Natural killer cell treated with Interleukin-12 subunit alpha and Interleukin-12 subunit beta and Interleukin-15 and Interleukin-18, amount 100 ng/mL, for 72 hours (primary cell): Measurements from ENCODE around the gene CNKSR1. TPM values are rescaled to one million over a fixed set of nuclear protein-coding genes. Genes with fewer than 3 reads are reported as not detected.

Experiments used
- ATAC-seq, 2 donors: fragments of 150-1000 bp; cut with Tn5 transposase in 1 of 2; sonication (Bioruptor Pico), chemical (Tn5 transposase) in 1 of 2; 2 replicates each; pipeline ENCODE4 v1.10.0; 2021
- DNase-seq: peaks from one replicate; pipeline ENCODE4 v3.0.0; 2022; ENCODE audit warnings: low spot score
- H3K27ac Mint-ChIP-seq, 2 donors: 1 replicate in 1 of 2; 2 replicates in 1 of 2; pipeline ENCODE4 v1.8.0; 2022; ENCODE audit warnings: mixed read lengths in 2 of 2, mild to moderate bottlenecking in 1 of 2, moderate library complexity in 1 of 2
- H3K27me3 Mint-ChIP-seq, 2 donors: 1 replicate in 1 of 2; 2 replicates in 1 of 2; pipeline ENCODE4 v1.8.0; 2022; ENCODE audit warnings: mixed read lengths in 2 of 2
- H3K36me3 Mint-ChIP-seq: one replicate; pipeline ENCODE4 v1.8.0; 2022; ENCODE audit warnings: mixed read lengths
- H3K4me1 Mint-ChIP-seq, 2 donors: 1 replicate in 1 of 2; 2 replicates in 1 of 2; pipeline ENCODE4 v1.8.0; 2022; ENCODE audit warnings: low read depth in 2 of 2, mixed read lengths in 2 of 2, mild to moderate bottlenecking in 1 of 2
- H3K4me3 Mint-ChIP-seq: one replicate; pipeline ENCODE4 v1.8.0; 2022; ENCODE audit warnings: mixed read lengths
- H3K9me3 Mint-ChIP-seq: 2 replicates; pipeline ENCODE4 v1.8.0; 2022; ENCODE audit warnings: mixed read lengths
- total RNA-seq, 2 donors: library from RNA; stranded (reverse); gene quantifications; one replicate each; pipeline ENCODE4 v1.2.3, GENCODE V29; 2022

CNKSR1 gene
- total RNA-seq, 2 donors from 2014 or later, result 2.5 TPM; not detected in 1

DNA sequence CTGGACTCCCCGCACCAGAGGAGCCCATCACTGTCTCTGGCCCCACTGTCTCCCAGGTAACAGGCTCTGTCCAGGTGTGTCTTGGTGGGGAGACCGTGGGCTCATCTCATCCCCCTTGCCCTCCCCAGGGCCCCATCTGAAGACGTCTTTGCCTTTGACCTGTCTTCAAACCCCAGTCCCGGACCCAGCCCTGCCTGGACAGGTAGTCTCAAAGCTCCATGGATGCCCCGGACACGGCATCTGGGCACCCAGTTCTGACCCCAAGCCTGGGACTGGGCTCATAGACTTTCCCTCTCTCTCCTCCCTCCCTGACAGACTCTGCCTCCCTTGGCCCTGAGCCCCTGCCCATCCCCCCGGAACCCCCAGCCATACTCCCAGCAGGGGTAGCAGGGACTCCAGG lies 6.8 kb downstream of the CNKSR1 start:
- Mint-ChIP-seq H3K27ac (no peak overlapping the region), H3K9me3 (no peaks in the 10 kb centered on the region), H3K27me3 (peaks cover 0 to 4% of the 10 kb centered on the region in 2 donors), H3K4me3 (no peak overlapping the region), H3K36me3 (no peaks in the 10 kb centered on the region), H3K4me1 (no peaks in the 10 kb centered on the region)
- ATAC-seq, result no peak
- no peak for DNase-seq

DNA sequence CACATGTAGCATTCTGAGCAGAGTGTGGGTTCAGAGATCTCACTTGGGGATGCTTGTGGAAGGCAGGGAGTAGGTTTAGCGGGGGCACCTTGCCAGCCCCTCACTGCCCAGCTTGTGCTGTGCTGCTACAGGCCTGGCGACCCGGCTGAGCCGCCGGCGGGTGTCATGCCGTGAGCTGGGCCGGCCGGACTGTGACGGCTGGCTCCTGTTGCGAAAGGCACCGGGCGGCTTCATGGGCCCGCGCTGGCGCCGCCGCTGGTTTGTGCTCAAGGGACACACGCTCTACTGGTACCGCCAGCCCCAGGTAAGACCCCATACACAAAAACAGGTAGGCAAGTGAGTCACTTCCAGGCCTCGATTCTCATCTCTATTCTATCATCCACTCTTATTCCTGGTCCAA lies 7.6 kb downstream of the CNKSR1 start:
- DNase-seq (no peak), ATAC-seq (no peak)
- no peaks in the 10 kb centered on the region for H3K9me3 Mint-ChIP-seq
- H3K36me3 Mint-ChIP-seq, result no peaks in the 10 kb centered on the region
- no peaks in the 10 kb centered on the region for H3K4me1 Mint-ChIP-seq
- no peak overlapping the region for H3K4me3 Mint-ChIP-seq
- H3K27ac Mint-ChIP-seq, result no peak overlapping the region
- peaks cover 0 to 4% of the 10 kb centered on the region in 2 donors for H3K27me3 Mint-ChIP-seq

GRCh38 chr1:26187882-26188281 lies 10.6 kb downstream of the CNKSR1 start:
- Mint-ChIP-seq H3K36me3 (no peaks in the 10 kb centered on the region), H3K9me3 (no peaks in the 10 kb centered on the region), H3K4me1 (peaks cover 0 to 2% of the 10 kb centered on the region in 2 donors), H3K27ac (no peak overlapping the region), H3K27me3 (peaks cover 0 to 2% of the 10 kb centered on the region in 2 donors), H3K4me3 (no peak overlapping the region)
- ATAC-seq (no peak), DNase-seq (no peak)

GRCh38 chr1:26188477-26188876 lies 11.2 kb downstream of the CNKSR1 start:
- H3K36me3 Mint-ChIP-seq, result no peaks in the 10 kb centered on the region
- ATAC-seq (no peak), DNase-seq (no peak)
- H3K9me3 Mint-ChIP-seq, result no peaks in the 10 kb centered on the region
- no peak overlapping the region for H3K27ac Mint-ChIP-seq
- H3K27me3 Mint-ChIP-seq, result peaks cover 0 to 2% of the 10 kb centered on the region in 2 donors
- no peak overlapping the region for H3K4me3 Mint-ChIP-seq
- peaks cover 0 to 2% of the 10 kb centered on the region in 2 donors for H3K4me1 Mint-ChIP-seq

DNA sequence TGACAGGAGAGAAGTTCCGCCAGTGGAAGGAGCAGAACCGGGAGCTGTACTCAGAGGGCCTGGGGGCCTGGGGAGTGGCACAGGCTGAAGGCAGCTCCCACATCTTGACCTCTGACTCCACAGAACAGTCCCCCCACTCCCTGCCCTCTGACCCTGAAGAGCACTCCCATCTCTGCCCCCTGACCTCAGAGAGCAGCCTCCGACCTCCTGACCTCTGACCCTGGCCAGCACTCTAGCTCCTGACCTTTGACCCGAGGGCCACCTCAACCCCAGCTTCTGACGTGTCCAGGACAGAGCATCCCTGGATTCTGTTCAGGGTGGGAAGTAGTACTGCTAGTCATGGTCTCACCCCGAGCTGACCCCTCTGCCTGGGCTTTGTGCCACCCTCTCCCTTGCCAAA lies 12.0 kb downstream of the CNKSR1 start:
- no peak overlapping the region for H3K4me3 Mint-ChIP-seq
- H3K4me1 Mint-ChIP-seq, result peaks cover 0 to 2% of the 10 kb centered on the region in 2 donors
- no peaks in the 10 kb centered on the region for H3K9me3 Mint-ChIP-seq
- DNase-seq (no peak), ATAC-seq (no peak)
- no peak overlapping the region for H3K27ac Mint-ChIP-seq
- H3K27me3 Mint-ChIP-seq, result peaks cover 3 to 8% of the 10 kb centered on the region in 2 donors
- no peaks in the 10 kb centered on the region for H3K36me3 Mint-ChIP-seq

GRCh38 chr1:26189751-26190275 lies 12.5 kb downstream of the CNKSR1 start:
- Mint-ChIP-seq H3K27ac (no peak overlapping the region), H3K4me3 (no peak overlapping the region)

GRCh38 chr1:26190373-26190987 lies 13.2 kb downstream of the CNKSR1 start, which contains the start of gene CATSPER4:
CATSPER4 (plus strand) TSS chr1:26190602; CDS start chr1:26190628, 26 bp downstream.
- ATAC-seq (no peak), DNase-seq (no peak)
- H3K4me1 Mint-ChIP-seq, result peaks cover 0 to 2% of the 10 kb centered on the region in 2 donors
- peaks cover 7 to 10% of the 10 kb centered on the region in 2 donors for H3K27me3 Mint-ChIP-seq
- no peak within 1 kb of the TSS for H3K27ac Mint-ChIP-seq
- H3K36me3 Mint-ChIP-seq, result no peaks in the 10 kb centered on the region
- no peaks in the 10 kb centered on the region for H3K9me3 Mint-ChIP-seq
- no peak within 1 kb of the TSS for H3K4me3 Mint-ChIP-seq

More at GRCh38 chr1:26189751-26190275, 12.5 kb downstream of the CNKSR1 start:
- Mint-ChIP-seq H3K27me3 (peaks cover 5 to 10% of the 10 kb centered on the region in 2 donors), H3K9me3 (no peaks in the 10 kb centered on the region), H3K4me1 (peaks cover 0 to 2% of the 10 kb centered on the region in 2 donors), H3K36me3 (no peaks in the 10 kb centered on the region)
- DNase-seq (no peak), ATAC-seq (no peak)

DNA sequence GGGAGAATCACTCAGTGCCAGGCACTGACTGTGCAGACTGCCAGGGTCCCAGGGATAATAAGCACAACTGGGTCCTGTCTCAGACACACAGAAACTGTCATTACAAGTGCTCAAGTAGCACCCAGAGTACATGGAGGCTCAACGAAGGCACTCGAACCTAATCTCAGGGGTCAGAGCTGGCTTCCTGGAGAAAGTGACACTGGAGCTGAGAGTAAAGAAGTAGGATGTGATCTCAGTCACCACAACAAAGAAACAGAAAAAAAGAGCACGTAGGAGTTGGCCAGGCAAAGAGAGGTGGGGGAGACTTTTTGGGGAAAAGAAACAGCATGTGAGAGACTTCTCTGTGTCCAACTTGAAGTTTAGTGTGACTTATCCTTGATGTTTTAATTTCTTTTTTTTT lies 14.4 kb downstream of the CNKSR1 start:
- Mint-ChIP-seq H3K27me3 (peaks cover 10% of the 10 kb centered on the region in 2 donors), H3K4me1 (peaks cover 0 to 2% of the 10 kb centered on the region in 2 donors), H3K27ac (no peak overlapping the region), H3K36me3 (no peaks in the 10 kb centered on the region), H3K4me3 (no peak overlapping the region), H3K9me3 (no peaks in the 10 kb centered on the region)
- DNase-seq, result no peak
- no peak for ATAC-seq

DNA sequence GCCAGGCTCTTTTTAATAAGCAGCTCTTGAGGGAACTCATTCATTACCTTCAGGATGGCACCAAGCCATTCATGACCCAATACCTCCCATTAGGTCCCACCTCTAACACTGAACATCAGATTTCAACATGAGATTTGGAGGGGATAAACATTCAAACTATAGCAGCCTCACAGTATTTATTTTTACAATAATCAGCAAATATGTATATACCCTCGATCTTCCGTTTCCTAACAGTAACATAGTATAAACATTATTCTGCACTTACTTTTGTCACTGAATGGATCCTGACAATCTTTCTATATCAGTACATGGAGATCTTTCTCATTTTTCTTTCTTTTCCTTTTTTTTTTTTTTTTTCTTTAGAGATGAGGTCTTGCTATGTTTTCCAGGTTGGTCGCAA lies 18.5 kb downstream of the CNKSR1 start:
- DNase-seq, result no peak
- Mint-ChIP-seq H3K4me3 (no peak overlapping the region), H3K9me3 (no peaks in the 10 kb centered on the region), H3K27me3 (peaks cover 10 to 14% of the 10 kb centered on the region in 2 donors), H3K27ac (no peak overlapping the region), H3K36me3 (no peaks in the 10 kb centered on the region), H3K4me1 (peaks cover 0 to 6% of the 10 kb centered on the region in 2 donors)
- no peak for ATAC-seq

GRCh38 chr1:26197301-26197700 lies 20.0 kb downstream of the CNKSR1 start:
- peaks cover 7 to 8% of the 10 kb centered on the region in 2 donors for H3K4me1 Mint-ChIP-seq
- DNase-seq, result no peak
- no peak overlapping the region for H3K4me3 Mint-ChIP-seq
- H3K27me3 Mint-ChIP-seq, result peaks cover 10 to 12% of the 10 kb centered on the region in 2 donors
- H3K9me3 Mint-ChIP-seq, result no peaks in the 10 kb centered on the region
- no peak for ATAC-seq
- H3K36me3 Mint-ChIP-seq, result no peaks in the 10 kb centered on the region
- H3K27ac Mint-ChIP-seq, result no peak overlapping the region

- Mint-ChIP-seq H3K9me3 (no peaks in the 10 kb centered on the region), H3K4me1 (peaks cover 7 to 12% of the 10 kb centered on the region in 2 donors), H3K27ac (no peak overlapping the region), H3K36me3 (no peaks in the 10 kb centered on the region), H3K4me3 (no peak overlapping the region), H3K27me3 (peaks cover 10 to 12% of the 10 kb centered on the region in 2 donors)
- ATAC-seq (no peak), DNase-seq (no peak)
These were observed 20.5 kb downstream of the CNKSR1 start for GRCh38 chr1:26197813-26198212.

- DNase-seq, result no peak
- Mint-ChIP-seq H3K27ac (peak overlapping the region in 1 of 2 donors; percentile 2), H3K4me3 (no peak overlapping the region), H3K9me3 (no peaks in the 10 kb centered on the region), H3K36me3 (no peaks in the 10 kb centered on the region), H3K27me3 (peaks cover 0 to 7% of the 10 kb centered on the region in 2 donors), H3K4me1 (peaks cover 7 to 12% of the 10 kb centered on the region in 2 donors)
- no peak for ATAC-seq
These were observed 23.1 kb downstream of the CNKSR1 start for GRCh38 chr1:26200413-26200812.

- H3K4me1 Mint-ChIP-seq, result peaks cover 7 to 12% of the 10 kb centered on the region in 2 donors
- H3K36me3 Mint-ChIP-seq, result no peaks in the 10 kb centered on the region
- no peak overlapping the region for H3K4me3 Mint-ChIP-seq
- H3K27me3 Mint-ChIP-seq, result peaks cover 0 to 4% of the 10 kb centered on the region in 2 donors
- DNase-seq, result no peak
- H3K9me3 Mint-ChIP-seq, result no peaks in the 10 kb centered on the region
- H3K27ac Mint-ChIP-seq, result no peak overlapping the region
- no peak for ATAC-seq
These were observed 26.5 kb downstream of the CNKSR1 start for GRCh38 chr1:26203642-26204318.
